GM21529 (cell line): ENCODE data around the gene ACOT11.
A peak's percentile ranks its signal among the peaks of the same experiment; 100 is the strongest.
"Not testable (repeated sequence)": the region's sequence is repeated elsewhere in the genome, so short reads cannot be mapped to it uniquely, and the experiment has no call there.

ENCODE experiments used
- ATAC-seq: cut with Tn5 transposase; IDR thresholded peaks from one replicate; pipeline ENCODE4 v1.9.1; 2021; ENCODE audit not compliant: unreplicated experiment

ACOT11 gene

GRCh38 chr1:54536656-54537055 lies 11.4 kb upstream of the ACOT11 start:
- ATAC-seq: not testable (repeated sequence)

- no peak for ATAC-seq
Measured at GRCh38 chr1:54537611-54538010, 10.4 kb upstream of the ACOT11 start.

GRCh38 chr1:54538538-54538937 lies 9.5 kb upstream of the ACOT11 start:
- no peak for ATAC-seq

- no peak for ATAC-seq
Measured at GRCh38 chr1:54540582-54541295, 7.3 kb upstream of the ACOT11 start.

GRCh38 chr1:54542120-54542961 lies 5.7 kb upstream of the ACOT11 start:
- ATAC-seq: peak; percentile 69

- no peak for ATAC-seq
Measured at GRCh38 chr1:54542962-54543539, 5.0 kb upstream of the ACOT11 start.

- ATAC-seq: no peak
Measured at GRCh38 chr1:54543729-54544496, 4.1 kb upstream of the ACOT11 start.

- no peak for ATAC-seq
Measured at GRCh38 chr1:54545916-54546635, 2.0 kb upstream of the ACOT11 start.

GRCh38 chr1:54546651-54547401 lies 1.2 kb upstream of the ACOT11 start:
- no peak for ATAC-seq

- ATAC-seq: no peak
Measured at GRCh38 chr1:54548389-54549044, 489 bp downstream of the ACOT11 start.

GRCh38 chr1:54549181-54549924 lies 1.3 kb downstream of the ACOT11 start:
- no peak for ATAC-seq

GRCh38 chr1:54551891-54552290 lies 3.9 kb downstream of the ACOT11 start:
- no peak for ATAC-seq

GRCh38 chr1:54553602-54554313 lies 5.7 kb downstream of the ACOT11 start:
- ATAC-seq: no peak

- ATAC-seq: no peak
Measured at GRCh38 chr1:54556110-54556509, 8.1 kb downstream of the ACOT11 start.

GRCh38 chr1:54557671-54558355 lies 9.8 kb downstream of the ACOT11 start:
- ATAC-seq: no peak

- no peak for ATAC-seq
Measured at GRCh38 chr1:54558434-54559030, 10.5 kb downstream of the ACOT11 start.

- no peak for ATAC-seq
Measured at GRCh38 chr1:54559111-54559548, 11.1 kb downstream of the ACOT11 start.
